GM23338 (cell line): ENCODE results near the gene APOC1. TPM values are rescaled to one million over a fixed set of nuclear protein-coding genes. Genes with fewer than 3 reads are reported as not detected.

ENCODE experiments used
- ATAC-seq: fragments of 200-7000 bp; cut with Tn5 transposase; 3 replicates; pipeline ENCODE4 v1.9.1; 2020
- DNase-seq: peaks from one replicate; pipeline ENCODE4 v3.0.0-alpha.2; 2015; ENCODE audit warnings: low spot score
- H2AFZ ChIP-seq: fragments of 200-600 bp; sonication (generic); 2 replicates; pipeline ENCODE4 v1.8.0; 2016; ENCODE audit warnings: antibody characterized with exemption, mild to moderate bottlenecking, moderate library complexity
- H3F3A ChIP-seq: fragments of 200-600 bp; sonication (generic); replicated peaks from 2 replicates; pipeline ENCODE4 v1.8.0; 2017; ENCODE audit warnings: antibody characterized with exemption, mixed run types, low read depth
- H3K27ac ChIP-seq: fragments of 200-600 bp; sonication (generic); 2 replicates; pipeline ENCODE4 v1.6.1; 2016; ENCODE audit warnings: low read depth
- H3K27me3 ChIP-seq: fragments of 200-600 bp; sonication (generic); 2 replicates; pipeline ENCODE4 v1.8.0; 2016; ENCODE audit warnings: mild to moderate bottlenecking, mixed run types, moderate library complexity; ENCODE audit not compliant: insufficient read depth
- H3K36me3 ChIP-seq: fragments of 200-600 bp; sonication (generic); 2 replicates; pipeline ENCODE4 v1.8.0; 2016; ENCODE audit warnings: mild to moderate bottlenecking; ENCODE audit not compliant: insufficient read depth
- H3K4me1 ChIP-seq: fragments of 200-600 bp; sonication (generic); 2 replicates; pipeline ENCODE4 v1.8.0; 2016; ENCODE audit warnings: mild to moderate bottlenecking, moderate library complexity; ENCODE audit not compliant: insufficient read depth
- H3K4me2 ChIP-seq: fragments of 200-600 bp; sonication (generic); 2 replicates; pipeline ENCODE4 v1.7.1; 2017; ENCODE audit warnings: mixed run types
- H3K4me3 ChIP-seq: fragments of 200-600 bp; sonication (generic); 2 replicates; pipeline ENCODE4 v1.6.1; 2016; ENCODE audit warnings: mixed run types
- H3K79me2 ChIP-seq: fragments of 200-600 bp; sonication (generic); replicated peaks from 2 replicates; pipeline ENCODE4 v1.8.0; 2017; ENCODE audit warnings: mild to moderate bottlenecking; ENCODE audit not compliant: insufficient read depth
- H3K9me2 ChIP-seq: fragments of 200-600 bp; sonication (generic); 2 replicates; pipeline ENCODE4 v1.8.0; 2017; ENCODE audit not compliant: insufficient read depth
- H4K20me1 ChIP-seq: fragments of 200-600 bp; sonication (generic); replicated peaks from 2 replicates; pipeline ENCODE4 v1.8.0; 2017; ENCODE audit warnings: mild to moderate bottlenecking; ENCODE audit not compliant: insufficient read depth
- H3K27ac Mint-ChIP-seq: 2 replicates; pipeline ENCODE4 v1.8.0; 2020; ENCODE audit warnings: inconsistent platforms, mild to moderate bottlenecking, moderate library complexity, mixed read lengths
- H3K27me3 Mint-ChIP-seq: 3 replicates; pipeline ENCODE4 v1.8.0; 2022; ENCODE audit warnings: low read depth, mild to moderate bottlenecking, moderate library complexity, mixed read lengths, inconsistent platforms; ENCODE audit not compliant: insufficient read depth, poor library complexity
- H3K36me3 Mint-ChIP-seq: 3 replicates; pipeline ENCODE4 v1.8.0; 2021; ENCODE audit warnings: low read depth, mild to moderate bottlenecking, inconsistent platforms, moderate library complexity, mixed read lengths
- H3K4me1 Mint-ChIP-seq: 3 replicates; pipeline ENCODE4 v1.8.0; 2020; ENCODE audit warnings: mild to moderate bottlenecking, inconsistent platforms, mixed read lengths
- H3K4me3 Mint-ChIP-seq: 3 replicates; pipeline ENCODE4 v1.8.0; 2021; ENCODE audit warnings: moderate library complexity, mild to moderate bottlenecking, inconsistent platforms, mixed read lengths
- H3K9me3 Mint-ChIP-seq: 3 replicates; pipeline ENCODE4 v1.8.0; 2020; ENCODE audit warnings: moderate library complexity, mild to moderate bottlenecking, inconsistent platforms, mixed read lengths
- CREB1 ChIP-seq: fragments of 250-450 bp; sonication (Bioruptor Pico); IDR thresholded peaks from 2 replicates; pipeline ENCODE4 v1.5.0; 2020; ENCODE audit warnings: low read depth, mild to moderate bottlenecking, moderate library complexity
- CTCF ChIP-seq, 2 experiments: fragments of 200-600 bp in 1 of 2; sonication (generic) in 1 of 2; conservative IDR thresholded peaks; 2 replicates each; pipeline versions ENCODE4 v1.5.1 to v1.6.1; 2016 to 2017; ENCODE audit warnings: antibody characterized with exemption in 2 of 2, low read depth in 2 of 2, mild to moderate bottlenecking in 2 of 2, moderate library complexity in 1 of 2
- ETS1 ChIP-seq: IDR thresholded peaks from 2 replicates; pipeline ENCODE4 v1.6.1; 2016; ENCODE audit warnings: antibody characterized with exemption
- EZH2 ChIP-seq: fragments of 200-600 bp; sonication (generic); IDR thresholded peaks from one replicate; pipeline ENCODE4 v1.8.0; 2017; ENCODE audit warnings: antibody characterized with exemption, mild to moderate bottlenecking, low read depth; ENCODE audit not compliant: unreplicated experiment
- EZH2phosphoT487 ChIP-seq: fragments of 200-600 bp; sonication (generic); IDR thresholded peaks from one replicate; pipeline ENCODE4 v1.8.1; 2018; ENCODE audit warnings: antibody characterized with exemption; ENCODE audit not compliant: unreplicated experiment
- JUNB ChIP-seq: IDR thresholded peaks from one replicate; pipeline ENCODE4 v1.6.1; 2016; ENCODE audit warnings: antibody characterized with exemption; ENCODE audit not compliant: unreplicated experiment
- NANOG ChIP-seq: IDR thresholded peaks from 2 replicates; pipeline ENCODE4 v1.6.1; 2016; ENCODE audit warnings: antibody characterized with exemption, borderline replicate concordance
- POLR2AphosphoS5 ChIP-seq: IDR thresholded peaks from 2 replicates; pipeline ENCODE4 v1.6.1; 2016; ENCODE audit warnings: antibody characterized with exemption, low read depth
- REST ChIP-seq: IDR thresholded peaks from one replicate; pipeline ENCODE4 v1.6.1; 2018; ENCODE audit warnings: antibody characterized with exemption; ENCODE audit not compliant: unreplicated experiment
- STAT1 ChIP-seq: IDR thresholded peaks from one replicate; pipeline ENCODE4 v1.6.1; 2016; ENCODE audit warnings: antibody characterized with exemption; ENCODE audit not compliant: unreplicated experiment
- ZNF114 ChIP-seq: fragments of 250-450 bp; sonication (Bioruptor Pico); IDR thresholded peaks from 2 replicates; pipeline ENCODE4 v1.5.0; 2020; ENCODE audit warnings: mild to moderate bottlenecking, moderate library complexity
- ZNF331 ChIP-seq: fragments of 250-450 bp; sonication (Bioruptor Pico); IDR thresholded peaks from 2 replicates; pipeline ENCODE4 v1.5.0; 2020; ENCODE audit warnings: low read depth, mild to moderate bottlenecking, moderate library complexity
- ZNF462 ChIP-seq: fragments of 250-450 bp; sonication (Bioruptor Pico); IDR thresholded peaks from 2 replicates; pipeline ENCODE4 v1.5.0; 2020; ENCODE audit warnings: mild to moderate bottlenecking, moderate library complexity
- polyA plus RNA-seq: library from polyadenylated mRNA; unstranded; fragments of >200 nt; fragmentation: Nextera tagmentation; extraction: Ambion mirVana; gene quantifications from 2 replicates; pipeline ENCODE4 v1.2.1, GENCODE V29; 2016
- total RNA-seq: library from RNA; depleted of rRNA; stranded (reverse); fragments of >200 nt; shearing (Covaris generic); gene quantifications from 2 replicates; pipeline ENCODE4 v1.2.3, GENCODE V29; 2014

APOC1 gene
- total and polyA plus RNA-seq, 2 experiments from 2014 or later = 26.8 to 221 TPM

- no peaks in the 10 kb centered on the region for H3K27me3 ChIP-seq
- ATAC-seq = no peak; the same call in 2 of the 3 replicates
Measured at GRCh38 chr19:44943801-44944249, 29.4 kb downstream of the APOC1 start.

More at GRCh38 chr19:44943801-44944249, 29.4 kb downstream of the APOC1 start:
- Histone ChIP-seq H3K36me3 (no peaks in the 10 kb centered on the region), H4K20me1 (no peaks in the 10 kb centered on the region), H3F3A (no peaks in the 10 kb centered on the region), H3K4me3 (no peak overlapping the region), H3K4me2 (no peak overlapping the region), H3K9me2 (no peaks in the 10 kb centered on the region), H3K27ac (no peak overlapping the region), H3K4me1 (no peaks in the 10 kb centered on the region), H2AFZ (no peak overlapping the region), H3K79me2 (no peaks in the 10 kb centered on the region)
- no peak overlapping the region for H3K4me3 Mint-ChIP-seq
- H3K4me1 Mint-ChIP-seq = no peaks in the 10 kb centered on the region
- TF ChIP-seq EZH2 = no peak
- TF ChIP-seq CREB1 (CRISPR knock-in tag) = no peak
- no peak for TF ChIP-seq EZH2phosphoT487
- no peak for TF ChIP-seq CTCF (conservative IDR thresholded peaks at IDR 0.05; ENCODE audit: low read depth in 2 of 2)
- no peak for TF ChIP-seq POLR2AphosphoS5
- TF ChIP-seq REST = no peak
- no peak for TF ChIP-seq NANOG
- TF ChIP-seq ZNF462 (CRISPR knock-in tag) = no peak
- no peak for TF ChIP-seq ZNF114 (CRISPR knock-in tag)
- TF ChIP-seq STAT1 = no peak
- no peak for TF ChIP-seq JUNB
- TF ChIP-seq ZNF331 (CRISPR knock-in tag) = no peak
- TF ChIP-seq ETS1 = no peak
- peaks cover 12% of the 10 kb centered on the region for H3K27me3 Mint-ChIP-seq
- no peaks in the 10 kb centered on the region; the same call in 2 of the 3 replicates for H3K9me3 Mint-ChIP-seq
- no peaks in the 10 kb centered on the region; the same call in 2 of the 3 replicates for H3K36me3 Mint-ChIP-seq
- no peak for DNase-seq
- no peak overlapping the region for H3K27ac Mint-ChIP-seq
